Endothelial cell of umbilical vein (primary cell): ENCODE results near the gene KBTBD8. TPM values are rescaled to one million over a fixed set of nuclear protein-coding genes. Genes with fewer than 3 reads are reported as not detected.

Experiments used
- BruUV-seq: library from RNA; stranded (reverse); fragments of 400-500 nt; replicated peaks from 2 replicates; lab custom pipeline; 2021; lab: Mats Ljungman, UMichigan
- CTCF ChIA-PET: fragments of 300-600, 350-600 bp; sonication (Branson Sonifier 250); formaldehyde crosslinking; loops from one replicate; lab custom pipeline; 2021; ENCODE audit warnings: antibody characterized with exemption, inconsistent platforms; lab: Charles Lee
- POLR2A ChIA-PET: fragments of 300-600, 350-600 bp; sonication (Branson Sonifier 250); formaldehyde crosslinking; loops from one replicate; lab custom pipeline; 2021; ENCODE audit warnings: antibody characterized with exemption, inconsistent platforms; lab: Charles Lee
- DNase-seq: peaks from one replicate; pipeline ENCODE4 v3.0.0-alpha.2; 2011; ENCODE audit warnings: low read depth, low spot score
- FAIRE-seq: peaks from 2 replicates; lab custom pipeline; 2011; peaks lifted over from hg19 to GRCh38; lab: Jason Lieb, UNC
- H2AFZ ChIP-seq: 2 replicates; pipeline ENCODE4 v1.6.0; 2012; ENCODE audit warnings: low read depth, low read length, control low read depth, inconsistent platforms
- H3K27ac ChIP-seq: 2 replicates; pipeline ENCODE4 v1.5.1; 2011; ENCODE audit warnings: low read depth, mild to moderate bottlenecking, control low read depth, low read length, moderate library complexity; ENCODE audit not compliant: insufficient read depth
- H3K27me3 ChIP-seq, 2 experiments: 2 replicates each; pipeline versions ENCODE4 v1.6.0 to v1.6.1; 2011; ENCODE audit warnings: low read length in 2 of 2, mixed read lengths in 1 of 2; ENCODE audit not compliant: control insufficient read depth in 2 of 2, insufficient read depth in 2 of 2
- H3K36me3 ChIP-seq, 2 experiments: 2 replicates in 1 of 2; 3 replicates in 1 of 2; pipeline ENCODE4 v1.5.1; 2011; ENCODE audit warnings: low read length in 2 of 2, mild to moderate bottlenecking in 1 of 2, moderate library complexity in 1 of 2; ENCODE audit not compliant: control insufficient read depth in 2 of 2, insufficient read depth in 2 of 2; ENCODE audit errors: extremely low read depth in 1 of 2
- H3K4me1 ChIP-seq: 3 replicates; pipeline ENCODE4 v1.5.1; 2011; ENCODE audit warnings: mild to moderate bottlenecking, low read length; ENCODE audit not compliant: control insufficient read depth, insufficient read depth; ENCODE audit errors: extremely low read depth
- H3K4me2 ChIP-seq: 2 replicates; pipeline ENCODE4 v1.6.1; 2011; ENCODE audit warnings: low read length, control low read depth, mixed read lengths; ENCODE audit not compliant: insufficient read depth
- H3K4me3 ChIP-seq, 3 experiments: fragments of 200-600 bp in 1 of 3; sonication (generic), shearing (Covaris generic) in 1 of 3; replicated peaks in 1 of 3; 2 replicates each; pipeline ENCODE4 v1.5.1; 2011 to 2016; ENCODE audit warnings: control low read depth in 3 of 3, low read length in 3 of 3, mild to moderate bottlenecking in 2 of 3, inconsistent platforms in 1 of 3, low read depth in 1 of 3, moderate library complexity in 1 of 3; ENCODE audit not compliant: insufficient read depth in 1 of 3
- H3K79me2 ChIP-seq: 2 replicates; pipeline ENCODE4 v1.6.0; 2012; ENCODE audit warnings: low read length, inconsistent platforms; ENCODE audit not compliant: control insufficient read depth, insufficient read depth
- H3K9ac ChIP-seq: replicated peaks from 2 replicates; pipeline ENCODE3; 2011; ENCODE audit warnings: low read length, control low read depth; ENCODE audit not compliant: insufficient read depth; ENCODE audit errors: extremely low read depth
- H3K9me1 ChIP-seq: replicated peaks from 3 replicates; pipeline ENCODE4 v1.6.0; 2011; ENCODE audit warnings: mild to moderate bottlenecking, low read length; ENCODE audit not compliant: control insufficient read depth, insufficient read depth; ENCODE audit errors: extremely low read depth
- H3K9me3 ChIP-seq: replicated peaks from 2 replicates; pipeline ENCODE4 v1.5.1; 2012; ENCODE audit warnings: low read length, inconsistent platforms; ENCODE audit not compliant: control insufficient read depth, insufficient read depth
- H4K20me1 ChIP-seq: replicated peaks from 2 replicates; pipeline ENCODE3; 2011; ENCODE audit warnings: mild to moderate bottlenecking, low read length; ENCODE audit not compliant: control insufficient read depth, insufficient read depth; ENCODE audit errors: extremely low read depth
- CTCF ChIP-seq, 2 donors: IDR thresholded peaks; 1 replicate in 1 of 2; 2 replicates in 1 of 2; pipeline ENCODE4 v1.5.1; 2011; ENCODE audit warnings: low read length in 2 of 2, mild to moderate bottlenecking in 2 of 2, moderate library complexity in 2 of 2, control low read depth in 1 of 2, inconsistent platforms in 1 of 2, low read depth in 1 of 2; ENCODE audit not compliant: insufficient read depth in 1 of 2; ENCODE audit errors: extremely low read depth in 1 of 2
- EZH2 ChIP-seq: IDR thresholded peaks from 2 replicates; pipeline ENCODE4 v1.6.1; 2012; ENCODE audit warnings: borderline replicate concordance, low read depth, mild to moderate bottlenecking, moderate library complexity, low read length, inconsistent platforms; ENCODE audit not compliant: severe bottlenecking
- FOS ChIP-seq: IDR thresholded peaks from 2 replicates; pipeline ENCODE4 v1.6.1; 2011; ENCODE audit warnings: mild to moderate bottlenecking, low read length, moderate library complexity, borderline replicate concordance; ENCODE audit not compliant: insufficient read depth
- GATA2 ChIP-seq: IDR thresholded peaks from 2 replicates; pipeline ENCODE4 v1.7.0; 2011; ENCODE audit warnings: low read depth, mild to moderate bottlenecking, moderate library complexity, mixed read lengths, low read length; ENCODE audit not compliant: insufficient read length, insufficient read depth
- JUN ChIP-seq: IDR thresholded peaks from 2 replicates; pipeline ENCODE4 v1.6.1; 2011; ENCODE audit warnings: borderline replicate concordance, low read depth; ENCODE audit not compliant: insufficient read length, insufficient read depth
- MAX ChIP-seq: IDR thresholded peaks from 2 replicates; pipeline ENCODE4 v1.6.1; 2011; ENCODE audit not compliant: insufficient read depth, insufficient read length
- MYC ChIP-seq: IDR thresholded peaks from one replicate; pipeline ENCODE4 v1.6.1; 2011; ENCODE audit warnings: mild to moderate bottlenecking, low read depth, low read length
- POLR2A ChIP-seq: IDR thresholded peaks from 2 replicates; pipeline ENCODE4 v1.6.1; 2012; ENCODE audit warnings: low read depth, mild to moderate bottlenecking, control low read depth, low read length
- POLR2AphosphoS5 ChIP-seq: IDR thresholded peaks from 2 replicates; pipeline ENCODE4 v1.6.1; 2012; ENCODE audit warnings: low read depth, mild to moderate bottlenecking, control low read depth, low read length, moderate library complexity; ENCODE audit not compliant: insufficient read depth
- dilution Hi-C: fragments of 300-500 bp; cut with MboI; formaldehyde crosslinking; loops from one replicate; pipeline ENCODE4 v1.15.0; 2019; ENCODE audit warnings: low sequenced_read_pairs; ENCODE audit not compliant: extremely low pct_ligation_motif_present
- intact Hi-C: fragments of 100-400 bp; cut with micrococcal nuclease; formaldehyde crosslinking; loops from one replicate; pipeline ENCODE4 v1.10.0; 2022
- polyA plus RNA-seq, 4 experiments: library from polyadenylated mRNA; depleted of rRNA in 3 of 4; stranded (reverse) in 3 of 4; unstranded in 1 of 4; fragments of >200 nt; gene quantifications; 2 replicates each; pipeline versions ENCODE4 v1.2.1 to v1.2.3, GENCODE V29; 2011 to 2012; ENCODE audit warnings: missing spikeins in 1 of 4
- total RNA-seq: library from RNA; stranded (reverse); gene quantifications from 2 replicates; pipeline ENCODE4 v1.2.3, GENCODE V29; 2021

Gene KBTBD8
- total and polyA plus RNA-seq, 2 donors (not counting 3 experiments of a cell fraction or from before 2014, with no cell fraction given): 0.26 to 1.1 TPM

- intact Hi-C loops (no loop called here), dilution Hi-C loops (no loop called here)
- Histone ChIP-seq H3K4me3 (no peak overlapping the region), H3K4me2 (no peak overlapping the region), H3K36me3 (no peaks in the 10 kb centered on the region), H4K20me1 (no peaks in the 10 kb centered on the region), H3K9ac (no peak overlapping the region), H2AFZ (no peak overlapping the region), H3K79me2 (no peaks in the 10 kb centered on the region), H3K27ac (no peak overlapping the region), H3K4me1 (no peaks in the 10 kb centered on the region), H3K27me3 (peaks cover 0 to 2% of the 10 kb centered on the region in 2 experiments), H3K9me1 (no peaks in the 10 kb centered on the region), H3K9me3 (no peaks in the 10 kb centered on the region)
- POLR2A ChIA-PET: no interaction called here
- CTCF ChIA-PET: interaction anchor here (1.0 kb wide), 1 partner anchor 61 kb away, joined by 3 read pairs; no protein-coding TSS in a partner anchor
- BruUV-seq: no TSS peak
- no peak for FAIRE-seq
- no peak for DNase-seq
- no peak for TF ChIP-seq POLR2AphosphoS5
- no peak for TF ChIP-seq MYC
- TF ChIP-seq FOS: no peak
- TF ChIP-seq GATA2: no peak
- no peak for TF ChIP-seq EZH2
- no peak for TF ChIP-seq JUN
- TF ChIP-seq POLR2A: no peak
- TF ChIP-seq CTCF (IDR thresholded peaks at IDR 0.05; ENCODE audit: extremely low read depth in 1 of 2, insufficient read depth in 1 of 2, low read depth in 1 of 2, low read length in 2 of 2): no peak
- TF ChIP-seq MAX: no peak
Observed at GRCh38 chr3:67048715-67049074, 50.6 kb downstream of the KBTBD8 start.
